GM19395 (cell line): Measurements from ENCODE around the gene ZNF24.

ENCODE experiments used
- ATAC-seq: cut with Tn5 transposase; IDR thresholded peaks from one replicate; pipeline ENCODE4 v1.9.1; 2021; ENCODE audit warnings: mild to moderate bottlenecking, moderate library complexity; ENCODE audit not compliant: unreplicated experiment

The ZNF24 gene

DNA sequence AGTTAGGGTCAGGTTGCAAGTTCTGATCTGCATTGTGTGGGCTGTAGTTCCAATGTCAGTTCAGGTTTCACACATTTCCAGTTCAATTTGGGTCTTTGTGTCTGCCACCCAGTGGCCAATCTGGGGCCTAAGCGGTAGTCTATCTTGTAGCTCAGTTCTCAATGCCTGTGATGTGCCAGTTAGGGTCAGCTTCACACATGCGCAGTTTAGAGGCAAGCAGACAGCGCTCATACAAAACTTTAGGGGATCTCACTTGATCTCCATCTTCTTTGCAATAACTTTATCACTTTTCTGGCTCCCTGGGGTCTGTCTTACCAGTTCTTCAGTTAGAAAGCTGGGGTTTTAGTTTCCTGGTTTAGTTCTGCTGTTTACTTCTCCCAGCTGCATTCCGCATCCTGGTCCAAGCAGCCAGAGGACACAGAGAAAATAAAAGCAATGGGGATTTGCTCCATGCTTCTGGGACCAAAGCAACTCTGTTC is 11.0 kb upstream of the ZNF24 start:
- peak; percentile 96 for ATAC-seq

DNA sequence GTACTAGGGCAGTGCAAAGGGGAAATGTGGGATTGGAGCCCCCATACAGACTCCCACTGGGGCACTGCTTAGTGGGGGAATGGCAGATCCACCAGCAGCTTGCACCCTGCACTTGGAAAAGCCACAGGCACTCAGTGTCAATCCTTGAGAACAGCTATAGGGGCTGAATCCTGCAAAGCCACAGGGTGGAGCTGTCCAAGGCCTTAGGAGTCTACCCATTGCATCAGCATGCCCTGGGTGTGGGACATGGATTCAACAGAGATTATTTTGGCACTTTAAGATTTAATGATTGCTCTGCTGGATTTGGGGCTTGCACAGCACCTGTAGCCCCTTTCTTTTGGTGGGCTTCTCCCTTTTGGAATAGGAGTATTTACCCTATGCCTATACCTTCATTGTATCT is 8.6 kb upstream of the ZNF24 start:
- no peak for ATAC-seq

DNA sequence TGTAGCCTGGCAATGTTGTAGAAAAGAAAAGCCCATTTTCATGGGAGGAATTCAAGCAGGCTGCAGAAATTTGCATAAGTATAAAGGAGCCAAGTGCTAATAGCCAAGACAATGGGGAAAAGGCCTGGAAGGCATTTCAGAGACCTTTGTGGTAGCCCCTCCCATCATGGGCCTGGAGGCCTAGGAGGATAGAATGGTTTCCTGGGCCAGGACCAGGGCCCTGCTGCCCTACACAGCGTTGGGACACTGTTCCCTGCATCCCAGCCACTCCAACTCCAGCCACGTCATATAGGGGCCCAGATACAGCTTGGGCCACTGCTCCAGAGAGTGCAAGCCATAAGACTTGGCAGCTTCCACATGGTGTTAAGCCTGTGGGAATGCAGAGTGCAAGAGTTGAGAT is 8.1 kb upstream of the ZNF24 start:
- no peak for ATAC-seq

GRCh38 chr18:35348001-35348400 is 3.8 kb upstream of the ZNF24 start:
- ATAC-seq: no peak

DNA sequence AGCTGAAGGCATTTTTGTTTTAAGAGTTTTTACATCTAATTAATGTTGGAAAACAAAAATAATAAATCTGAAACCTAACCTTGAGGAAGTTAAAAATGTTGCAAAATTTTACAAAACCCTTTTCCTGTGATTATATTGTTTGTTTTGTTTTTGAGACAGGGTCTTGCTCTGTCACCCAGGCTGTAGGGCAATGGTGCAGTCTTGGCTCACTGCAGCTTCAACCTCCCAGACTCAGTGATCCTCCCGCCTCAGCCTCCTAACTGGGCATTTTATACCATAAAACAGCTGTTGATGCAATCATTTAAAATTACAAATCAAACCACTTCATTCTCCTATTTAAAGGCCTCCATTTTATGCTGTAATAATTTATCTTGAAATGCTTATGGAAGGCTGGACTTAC is 1.7 kb upstream of the ZNF24 start:
- no peak for ATAC-seq

DNA sequence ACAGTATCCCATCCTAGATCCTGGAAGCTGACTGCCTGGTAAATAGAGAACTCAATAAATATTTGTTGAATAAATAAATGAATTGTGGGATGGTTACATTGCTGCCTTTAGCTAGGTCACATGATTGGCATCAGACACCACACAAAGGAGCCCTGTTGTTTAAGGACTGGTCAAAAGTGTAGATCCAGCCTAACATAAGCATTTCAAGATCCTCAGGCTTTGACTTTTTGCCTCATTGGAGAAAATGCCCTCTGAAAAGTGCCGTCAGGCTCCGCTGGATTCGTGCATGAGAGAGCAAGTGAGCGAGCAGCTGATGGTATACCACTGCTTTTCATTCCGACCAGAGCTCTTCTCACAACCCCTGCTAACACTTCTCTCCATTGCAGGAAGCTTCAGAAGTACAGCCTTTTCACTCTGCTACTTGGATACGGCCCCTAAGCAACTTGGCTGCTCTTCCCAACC is 1.3 kb upstream of the ZNF24 start:
- ATAC-seq: no peak

DNA sequence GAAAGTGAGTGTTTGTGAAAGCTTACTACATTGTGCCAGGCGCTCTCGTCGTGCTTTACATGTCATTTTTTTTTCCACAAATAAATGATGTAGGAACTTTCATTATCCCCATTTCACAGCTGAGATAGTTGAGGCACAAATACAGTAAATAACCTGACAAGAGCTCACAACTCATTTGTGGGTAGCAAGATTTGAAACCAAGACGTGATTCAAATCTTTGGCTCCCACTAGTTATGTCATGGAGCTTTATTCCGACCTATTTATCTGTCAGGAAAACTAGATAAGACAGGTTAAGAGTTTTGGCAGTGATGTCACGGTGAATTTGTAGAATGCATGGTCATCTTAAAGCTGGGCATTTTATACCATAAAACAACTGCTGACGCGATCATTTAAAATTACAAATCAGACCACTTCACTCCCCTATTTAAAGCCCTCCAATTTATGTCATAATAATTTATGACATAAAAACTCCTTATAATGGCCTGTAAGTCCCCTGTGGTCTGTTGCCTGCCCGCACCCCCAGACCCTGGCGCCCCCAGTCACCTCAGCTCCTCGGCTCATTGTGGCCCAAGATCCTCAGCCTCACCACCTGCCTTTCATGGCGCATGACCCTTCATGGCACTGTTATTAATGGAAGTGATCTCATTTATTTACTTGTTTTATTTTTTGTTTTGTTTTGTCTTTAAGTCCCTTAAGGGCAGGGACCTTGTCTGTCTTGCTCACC is 678 bp upstream of the ZNF24 start:
- no peak for ATAC-seq

- no peak for ATAC-seq
These were observed 708 bp downstream of the ZNF24 start for GRCh38 chr18:35343488-35343935.

DNA sequence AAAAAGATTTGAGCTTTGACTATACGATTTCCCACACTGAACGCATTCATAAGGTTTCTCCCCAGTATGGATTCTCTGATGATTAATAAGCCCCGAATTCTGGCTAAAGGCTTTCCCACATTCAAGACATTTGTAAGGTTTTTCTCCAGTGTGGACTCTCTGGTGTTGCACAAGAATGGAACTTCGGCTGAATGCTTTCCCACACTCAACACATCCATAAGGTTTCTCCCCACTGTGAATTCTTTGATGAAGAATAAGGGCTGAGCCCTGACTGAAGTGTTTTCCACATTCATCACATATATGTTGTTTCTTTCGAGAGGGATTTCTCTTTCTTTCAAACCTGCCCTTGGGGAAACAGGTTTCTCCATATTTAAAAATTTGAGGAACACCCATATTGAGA is 6.9 kb downstream of the ZNF24 start:
- no peak for ATAC-seq

- ATAC-seq: no peak
These were observed 8.4 kb downstream of the ZNF24 start for GRCh38 chr18:35335866-35336265.

DNA sequence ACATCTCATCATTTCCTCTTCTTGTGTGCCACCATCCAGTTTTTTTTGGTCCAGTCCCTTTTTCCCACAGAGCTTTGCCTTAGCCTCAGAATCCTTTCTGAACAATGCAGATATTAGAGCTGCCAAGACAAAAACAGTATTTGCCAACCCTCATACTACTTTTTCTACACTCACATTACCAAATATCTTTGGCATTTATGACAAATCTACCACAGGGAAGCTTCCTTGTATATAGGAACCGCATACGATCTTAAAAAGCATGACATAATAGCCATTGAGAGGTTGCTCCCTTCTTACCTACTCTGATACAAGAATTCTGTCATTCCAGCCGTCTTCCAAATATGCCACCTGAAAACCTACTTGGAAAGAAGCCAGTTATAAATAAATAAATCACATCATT is 9.4 kb downstream of the ZNF24 start:
- no peak for ATAC-seq

GRCh38 chr18:35334212-35334611 is 10.0 kb downstream of the ZNF24 start:
- ATAC-seq: no peak

DNA sequence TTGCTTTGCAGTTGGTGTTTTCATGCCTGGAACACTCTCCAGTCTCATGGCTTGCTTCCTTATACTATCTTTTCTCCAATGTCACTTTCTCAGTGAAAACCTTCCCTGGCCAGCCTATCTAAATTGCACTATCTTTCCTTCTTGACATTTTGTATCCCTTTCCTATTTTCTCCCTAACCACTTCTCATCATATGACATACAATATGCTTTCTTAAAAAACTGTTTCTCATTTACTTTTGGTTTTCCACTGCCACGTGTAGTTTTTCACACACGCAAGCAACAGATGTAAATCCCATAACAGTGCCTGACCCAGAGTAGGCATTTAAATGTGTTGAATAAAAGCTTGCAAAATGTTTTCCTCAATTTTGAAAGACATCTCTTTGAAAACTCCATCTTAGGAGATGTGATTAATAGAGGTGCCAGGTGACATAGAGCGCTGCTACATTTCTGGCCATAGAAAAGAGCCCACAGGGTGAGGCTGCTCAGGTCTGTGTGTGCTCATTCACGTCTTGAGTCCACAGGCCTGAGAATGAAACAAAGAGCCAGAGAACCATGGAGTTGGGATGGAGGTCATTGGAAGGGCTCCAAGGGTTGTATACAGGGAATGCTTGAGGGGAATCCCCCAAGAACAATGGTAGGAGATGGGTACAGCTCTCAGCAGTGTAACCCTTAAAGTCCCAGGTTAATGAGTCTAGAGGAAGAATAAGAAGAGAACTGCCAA is 12.7 kb downstream of the ZNF24 start:
- no peak for ATAC-seq

- ATAC-seq: no peak
These were observed 15.4 kb downstream of the ZNF24 start for GRCh38 chr18:35328868-35329267.

- ATAC-seq: no peak
These were observed 17.4 kb downstream of the ZNF24 start for GRCh38 chr18:35326695-35327387.

DNA sequence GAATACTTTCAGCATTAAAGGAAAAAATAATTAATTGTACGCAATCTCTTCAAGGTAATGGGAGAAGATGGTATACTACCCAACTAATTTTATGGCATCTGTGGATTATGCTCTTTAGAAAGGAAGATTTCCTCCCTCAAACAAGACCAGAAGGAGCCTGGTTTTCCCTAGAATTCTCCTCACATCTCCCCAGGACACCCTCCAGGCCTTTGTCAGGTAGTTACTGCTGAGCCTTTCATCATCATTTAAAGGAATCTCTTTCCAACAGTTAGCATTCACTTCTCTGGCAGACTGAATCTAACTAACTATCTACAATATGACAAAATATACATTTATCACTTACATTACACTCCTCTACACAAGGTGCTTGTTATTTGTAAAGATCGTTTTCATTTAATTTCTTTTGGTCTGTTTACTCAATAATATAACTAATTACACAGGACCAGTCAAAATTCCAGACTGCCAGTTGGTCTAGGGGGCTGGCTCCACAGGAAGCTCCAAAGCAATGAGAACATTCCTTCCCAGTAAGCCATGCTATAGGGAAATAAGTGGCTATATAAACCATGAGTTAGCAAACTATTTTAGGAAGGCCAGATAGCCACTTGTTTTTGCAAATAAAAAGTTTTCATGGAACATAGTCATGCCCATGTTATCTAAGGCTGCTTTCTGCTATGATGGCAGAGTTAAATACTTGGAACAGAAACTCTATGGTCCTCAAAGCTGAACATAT is 19.1 kb downstream of the ZNF24 start:
- no peak for ATAC-seq

DNA sequence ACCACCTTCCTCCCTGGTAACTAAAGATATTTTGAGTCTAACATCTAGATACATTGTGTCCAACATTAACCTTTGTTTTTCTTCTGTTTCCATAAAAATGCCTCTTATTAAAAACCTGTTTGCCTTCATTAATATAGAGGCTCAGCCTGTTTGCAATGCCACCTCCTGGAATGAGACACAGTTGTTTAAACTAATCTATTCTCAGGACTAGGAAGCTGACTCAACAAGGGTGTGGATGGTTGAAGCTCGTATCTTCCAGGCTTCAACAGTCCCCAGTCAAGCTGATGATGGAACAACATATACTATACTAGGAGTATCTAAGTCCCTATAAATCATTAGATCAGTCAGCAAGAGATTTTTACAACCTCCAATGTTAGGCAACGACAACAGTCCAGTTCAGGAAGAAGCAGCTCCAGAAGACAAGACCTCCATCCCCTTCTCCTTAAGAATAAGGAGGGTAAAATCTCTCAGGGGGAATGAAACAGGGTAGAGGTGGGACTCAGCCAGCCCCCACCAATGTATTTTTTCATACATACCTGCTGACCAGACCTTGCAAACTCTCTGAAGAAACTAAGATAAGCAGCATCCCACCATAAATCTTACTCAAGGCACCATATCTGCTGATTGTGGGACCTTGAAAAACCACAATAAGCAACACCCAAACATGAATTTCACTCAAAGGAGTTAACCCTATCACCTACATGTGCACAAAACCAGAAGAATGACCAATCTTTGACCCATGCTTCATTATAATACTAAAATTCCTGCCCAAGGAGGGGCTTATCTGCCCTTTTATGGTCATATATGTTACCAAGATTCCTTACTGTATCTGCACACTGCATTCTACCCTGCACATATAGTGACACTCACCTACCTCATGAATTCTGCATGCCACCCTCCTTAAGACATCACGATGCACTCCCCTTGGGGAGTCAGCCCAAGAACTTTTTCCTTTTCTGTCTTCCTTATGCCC is 21.4 kb downstream of the ZNF24 start:
- no peak for ATAC-seq

DNA sequence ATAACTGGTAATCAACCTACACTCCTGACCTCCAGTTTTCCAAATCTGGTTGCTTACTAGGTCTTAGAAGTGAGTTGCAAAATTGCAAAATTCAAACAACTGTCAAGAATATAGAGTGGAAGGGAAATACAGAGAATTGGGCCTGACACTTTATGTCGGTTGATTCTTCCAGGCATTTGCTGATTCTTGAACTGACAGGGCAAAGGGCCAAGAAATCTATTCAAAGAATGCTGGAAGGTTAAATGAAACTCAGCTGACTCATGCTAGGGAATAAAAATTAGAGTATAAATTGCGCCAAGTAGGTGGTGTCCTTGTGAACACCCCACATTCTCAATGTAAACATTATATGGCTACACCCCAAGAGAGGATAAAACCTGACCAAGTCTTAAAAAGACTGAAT is 32.7 kb downstream of the ZNF24 start:
- no peak for ATAC-seq

- ATAC-seq: no peak
These were observed 37.5 kb downstream of the ZNF24 start for GRCh38 chr18:35306588-35307250.
